ENCODE results near the gene ADRM1.

ADRM1 gene

GRCh38 chr20:62354811-62355341 is 52.1 kb downstream of the ADRM1 start:
- DNase-seq (ENCODE audit: low spot score): no peak

GRCh38 chr20:62355516-62355877 is 52.7 kb downstream of the ADRM1 start:
- DNase-seq (ENCODE audit: low spot score): no peak

- no peak for DNase-seq (ENCODE audit: low spot score)
These were observed 53.2 kb downstream of the ADRM1 start for GRCh38 chr20:62355878-62356588.

- DNase-seq (ENCODE audit: low spot score): no peak
These were observed 53.9 kb downstream of the ADRM1 start for GRCh38 chr20:62356589-62357186.

GRCh38 chr20:62357187-62357667 is 54.4 kb downstream of the ADRM1 start:
- DNase-seq (ENCODE audit: low spot score): peak; percentile 87

GRCh38 chr20:62357681-62358080 is 54.9 kb downstream of the ADRM1 start:
- no peak for DNase-seq (ENCODE audit: low spot score)
